ENCODE results near the gene NCS1. TPM values are rescaled to one million over a fixed set of nuclear protein-coding genes. Genes with fewer than 3 reads are reported as not detected.

NCS1 gene
- total RNA-seq, 1 experiment from 2014 or later, result not detected

DNA sequence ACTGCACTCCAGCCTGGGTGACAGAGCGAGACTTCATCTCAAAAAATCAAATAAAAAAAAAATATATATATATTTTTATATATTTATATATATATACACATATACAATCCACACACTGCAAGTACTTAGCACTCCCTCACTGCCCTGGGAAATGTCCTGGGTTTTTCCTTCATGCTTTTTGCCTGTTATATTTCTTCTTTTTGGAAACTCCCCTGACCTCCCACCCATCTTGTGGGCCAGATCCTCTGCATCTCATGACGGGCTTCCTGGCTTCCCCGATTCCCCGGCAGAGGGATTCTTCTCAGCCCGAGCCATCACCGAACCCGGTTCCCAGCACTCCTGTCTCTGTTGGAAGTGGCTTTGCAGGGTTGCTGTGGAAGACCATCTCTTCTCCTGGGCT, 39.5 kb upstream of the NCS1 start:
- H3K9me3 ChIP-seq (ENCODE audit: low read length), result no peaks in the 10 kb centered on the region
- H3K9me2 ChIP-seq (replicated peaks; ENCODE audit: insufficient read depth, low read length), result no peaks in the 10 kb centered on the region
- no peaks in the 10 kb centered on the region for H3K27me3 ChIP-seq (ENCODE audit: low read length)
- H3K36me3 ChIP-seq (ENCODE audit: insufficient read depth, low read length), result peaks cover 2% of the 10 kb centered on the region; the same call in 1 of the 2 replicates
- peaks cover 5% of the 10 kb centered on the region; the same call in 1 of the 2 replicates for H3K4me1 ChIP-seq (ENCODE audit: low read length)
- no peak overlapping the region for H3K4me3 ChIP-seq (ENCODE audit: low read length)
- no peak for DNase-seq
- H3K79me2 ChIP-seq (ENCODE audit: low read length), result no peaks in the 10 kb centered on the region
- no peak overlapping the region for H3K4me2 ChIP-seq (ENCODE audit: low read depth, low read length, poor library complexity, severe bottlenecking)
- H2AFZ ChIP-seq (ENCODE audit: low read length), result no peak overlapping the region
- H3K27ac ChIP-seq (ENCODE audit: low read length), result no peak overlapping the region
- no peak overlapping the region for H3K9ac ChIP-seq (ENCODE audit: low read length)
- no peaks in the 10 kb centered on the region for H4K20me1 ChIP-seq (ENCODE audit: insufficient read depth, low read depth, low read length)

DNA sequence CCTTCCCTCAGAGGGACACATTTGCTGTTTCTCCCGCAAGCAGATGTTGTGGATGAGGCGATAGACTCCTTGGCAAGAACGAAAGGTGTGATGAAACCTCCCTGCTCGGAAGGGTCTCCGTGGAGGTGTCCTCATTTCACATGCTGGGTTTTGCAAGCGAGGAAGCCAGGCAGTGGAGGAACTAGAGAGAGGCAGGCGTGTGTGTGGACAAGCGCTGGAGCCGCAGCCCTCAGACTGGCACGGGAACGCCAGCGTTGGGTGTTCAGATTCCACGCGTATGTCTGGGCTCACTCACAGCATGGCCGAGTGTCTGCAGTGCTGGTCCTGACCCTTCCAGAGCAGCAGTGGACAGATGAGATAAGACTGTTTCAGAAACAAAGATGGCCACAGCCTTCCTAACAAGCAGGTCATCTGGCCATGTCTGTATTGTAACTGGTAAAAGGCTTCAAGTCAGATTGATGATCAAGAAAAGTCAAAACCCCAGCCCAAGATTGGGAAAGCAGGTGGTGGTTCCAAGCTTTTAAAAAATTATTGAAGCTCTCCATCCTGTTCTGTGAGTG, 35.0 kb upstream of the NCS1 start:
- H3K79me2 ChIP-seq (ENCODE audit: low read length), result no peaks in the 10 kb centered on the region
- no peaks in the 10 kb centered on the region for H3K9me3 ChIP-seq (ENCODE audit: low read length)
- H3K36me3 ChIP-seq (ENCODE audit: insufficient read depth, low read length), result no peaks in the 10 kb centered on the region
- H3K27ac ChIP-seq (ENCODE audit: low read length), result no peak overlapping the region
- H3K9ac ChIP-seq (ENCODE audit: low read length), result no peak overlapping the region
- no peaks in the 10 kb centered on the region for H3K9me2 ChIP-seq (replicated peaks; ENCODE audit: insufficient read depth, low read length)
- H3K4me1 ChIP-seq (ENCODE audit: low read length), result no peaks in the 10 kb centered on the region
- H4K20me1 ChIP-seq (ENCODE audit: insufficient read depth, low read depth, low read length), result no peaks in the 10 kb centered on the region
- H3K27me3 ChIP-seq (ENCODE audit: low read length), result no peaks in the 10 kb centered on the region
- H2AFZ ChIP-seq (ENCODE audit: low read length), result no peak overlapping the region
- DNase-seq, result no peak
- no peak overlapping the region for H3K4me2 ChIP-seq (ENCODE audit: low read depth, low read length, poor library complexity, severe bottlenecking)
- no peak overlapping the region for H3K4me3 ChIP-seq (ENCODE audit: low read length)

GRCh38 chr9:130137641-130138081, 34.5 kb upstream of the NCS1 start:
- Histone ChIP-seq H3K9me2 (replicated peaks; ENCODE audit: insufficient read depth, low read length) (no peaks in the 10 kb centered on the region), H2AFZ (ENCODE audit: low read length) (no peak overlapping the region), H3K27me3 (ENCODE audit: low read length) (no peaks in the 10 kb centered on the region), H3K9ac (ENCODE audit: low read length) (no peak overlapping the region), H3K9me3 (ENCODE audit: low read length) (no peaks in the 10 kb centered on the region), H3K4me1 (ENCODE audit: low read length) (no peaks in the 10 kb centered on the region), H3K4me3 (ENCODE audit: low read length) (no peak overlapping the region), H3K79me2 (ENCODE audit: low read length) (no peaks in the 10 kb centered on the region), H3K4me2 (ENCODE audit: low read depth, low read length, poor library complexity, severe bottlenecking) (no peak overlapping the region), H4K20me1 (ENCODE audit: insufficient read depth, low read depth, low read length) (no peaks in the 10 kb centered on the region), H3K36me3 (ENCODE audit: insufficient read depth, low read length) (no peaks in the 10 kb centered on the region), H3K27ac (ENCODE audit: low read length) (no peak overlapping the region)
- DNase-seq, result no peak

GRCh38 chr9:130138171-130138653, 34.0 kb upstream of the NCS1 start:
- no peaks in the 10 kb centered on the region for H3K36me3 ChIP-seq (ENCODE audit: insufficient read depth, low read length)

DNA sequence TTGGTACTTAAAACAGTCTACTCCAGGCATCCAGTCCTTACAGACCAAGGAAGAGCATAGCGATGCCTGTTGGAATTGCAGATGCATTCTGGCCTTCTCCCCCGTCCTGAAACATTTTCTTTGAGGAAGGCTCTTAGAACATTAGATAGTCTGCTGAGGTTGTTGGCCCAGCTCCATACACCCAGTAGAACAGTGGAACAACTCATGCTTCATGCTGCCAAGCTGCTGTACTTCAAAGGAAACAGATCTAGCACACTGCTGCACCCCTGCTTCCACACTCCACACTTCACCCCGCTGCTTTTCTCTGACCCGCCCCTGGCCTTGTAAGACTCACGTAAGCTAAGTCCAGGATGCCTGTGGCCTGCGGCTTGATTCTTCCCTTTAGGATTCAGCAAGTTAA, 33.4 kb upstream of the NCS1 start:
- Histone ChIP-seq H2AFZ (ENCODE audit: low read length) (no peak overlapping the region), H3K9me3 (ENCODE audit: low read length) (no peaks in the 10 kb centered on the region), H3K4me2 (ENCODE audit: low read depth, low read length, poor library complexity, severe bottlenecking) (no peak overlapping the region), H3K4me1 (ENCODE audit: low read length) (no peaks in the 10 kb centered on the region), H3K9me2 (replicated peaks; ENCODE audit: insufficient read depth, low read length) (no peaks in the 10 kb centered on the region), H3K27ac (ENCODE audit: low read length) (no peak overlapping the region), H3K9ac (ENCODE audit: low read length) (no peak overlapping the region), H4K20me1 (ENCODE audit: insufficient read depth, low read depth, low read length) (no peaks in the 10 kb centered on the region), H3K27me3 (ENCODE audit: low read length) (no peaks in the 10 kb centered on the region), H3K36me3 (ENCODE audit: insufficient read depth, low read length) (no peaks in the 10 kb centered on the region), H3K79me2 (ENCODE audit: low read length) (no peaks in the 10 kb centered on the region), H3K4me3 (ENCODE audit: low read length) (no peak overlapping the region)
- no peak for DNase-seq

More at GRCh38 chr9:130138171-130138653, 34.0 kb upstream of the NCS1 start:
- H3K27me3 ChIP-seq (ENCODE audit: low read length), result no peaks in the 10 kb centered on the region
- H3K4me2 ChIP-seq (ENCODE audit: low read depth, low read length, poor library complexity, severe bottlenecking), result no peak overlapping the region
- H3K4me3 ChIP-seq (ENCODE audit: low read length), result no peak overlapping the region
- no peak overlapping the region for H3K9ac ChIP-seq (ENCODE audit: low read length)
- no peaks in the 10 kb centered on the region for H3K9me3 ChIP-seq (ENCODE audit: low read length)
- no peak overlapping the region for H3K27ac ChIP-seq (ENCODE audit: low read length)
- no peaks in the 10 kb centered on the region for H4K20me1 ChIP-seq (ENCODE audit: insufficient read depth, low read depth, low read length)
- H3K9me2 ChIP-seq (replicated peaks; ENCODE audit: insufficient read depth, low read length), result no peaks in the 10 kb centered on the region
- no peak overlapping the region for H2AFZ ChIP-seq (ENCODE audit: low read length)
- H3K79me2 ChIP-seq (ENCODE audit: low read length), result no peaks in the 10 kb centered on the region
- no peak for DNase-seq
- H3K4me1 ChIP-seq (ENCODE audit: low read length), result no peaks in the 10 kb centered on the region

GRCh38 chr9:130139251-130139650, 33.0 kb upstream of the NCS1 start:
- H3K9me3 ChIP-seq (ENCODE audit: low read length), result no peaks in the 10 kb centered on the region
- no peak overlapping the region for H3K4me3 ChIP-seq (ENCODE audit: low read length)
- no peaks in the 10 kb centered on the region for H3K4me1 ChIP-seq (ENCODE audit: low read length)
- H3K9me2 ChIP-seq (replicated peaks; ENCODE audit: insufficient read depth, low read length), result no peaks in the 10 kb centered on the region
- H3K27me3 ChIP-seq (ENCODE audit: low read length), result no peaks in the 10 kb centered on the region
- H2AFZ ChIP-seq (ENCODE audit: low read length), result no peak overlapping the region
- H3K27ac ChIP-seq (ENCODE audit: low read length), result no peak overlapping the region
- DNase-seq, result no peak
- no peaks in the 10 kb centered on the region for H3K79me2 ChIP-seq (ENCODE audit: low read length)
- no peaks in the 10 kb centered on the region for H4K20me1 ChIP-seq (ENCODE audit: insufficient read depth, low read depth, low read length)
- H3K36me3 ChIP-seq (ENCODE audit: insufficient read depth, low read length), result no peaks in the 10 kb centered on the region
- no peak overlapping the region for H3K9ac ChIP-seq (ENCODE audit: low read length)
- no peak overlapping the region for H3K4me2 ChIP-seq (ENCODE audit: low read depth, low read length, poor library complexity, severe bottlenecking)

DNA sequence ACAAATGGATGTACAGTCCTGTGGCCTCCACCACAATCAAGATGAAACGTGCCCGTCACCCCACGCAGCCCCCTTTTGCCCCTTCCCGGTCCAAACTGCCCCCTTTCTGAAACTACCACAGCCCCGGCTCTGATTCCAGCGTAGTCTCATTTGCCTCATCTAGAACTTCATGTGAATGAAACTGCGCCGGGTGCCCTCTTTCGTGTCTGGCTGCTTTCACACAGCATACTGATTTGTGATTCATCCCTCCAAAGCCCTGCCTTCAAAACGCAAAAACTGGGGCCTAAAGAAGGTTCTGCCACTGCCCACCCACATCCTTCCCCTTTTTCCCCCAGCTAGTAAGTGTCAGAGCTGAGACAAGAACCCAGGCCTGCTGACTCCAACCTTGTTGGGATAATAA, 31.5 kb upstream of the NCS1 start:
- H2AFZ ChIP-seq (ENCODE audit: low read length), result no peak overlapping the region
- no peaks in the 10 kb centered on the region for H3K36me3 ChIP-seq (ENCODE audit: insufficient read depth, low read length)
- H3K9ac ChIP-seq (ENCODE audit: low read length), result no peak overlapping the region
- no peak for DNase-seq
- H4K20me1 ChIP-seq (ENCODE audit: insufficient read depth, low read depth, low read length), result no peaks in the 10 kb centered on the region
- no peak overlapping the region for H3K4me3 ChIP-seq (ENCODE audit: low read length)
- H3K4me2 ChIP-seq (ENCODE audit: low read depth, low read length, poor library complexity, severe bottlenecking), result no peak overlapping the region
- no peak overlapping the region for H3K27ac ChIP-seq (ENCODE audit: low read length)
- H3K9me3 ChIP-seq (ENCODE audit: low read length), result no peaks in the 10 kb centered on the region
- no peaks in the 10 kb centered on the region for H3K4me1 ChIP-seq (ENCODE audit: low read length)
- H3K9me2 ChIP-seq (replicated peaks; ENCODE audit: insufficient read depth, low read length), result no peaks in the 10 kb centered on the region
- no peaks in the 10 kb centered on the region for H3K27me3 ChIP-seq (ENCODE audit: low read length)
- no peaks in the 10 kb centered on the region for H3K79me2 ChIP-seq (ENCODE audit: low read length)

DNA sequence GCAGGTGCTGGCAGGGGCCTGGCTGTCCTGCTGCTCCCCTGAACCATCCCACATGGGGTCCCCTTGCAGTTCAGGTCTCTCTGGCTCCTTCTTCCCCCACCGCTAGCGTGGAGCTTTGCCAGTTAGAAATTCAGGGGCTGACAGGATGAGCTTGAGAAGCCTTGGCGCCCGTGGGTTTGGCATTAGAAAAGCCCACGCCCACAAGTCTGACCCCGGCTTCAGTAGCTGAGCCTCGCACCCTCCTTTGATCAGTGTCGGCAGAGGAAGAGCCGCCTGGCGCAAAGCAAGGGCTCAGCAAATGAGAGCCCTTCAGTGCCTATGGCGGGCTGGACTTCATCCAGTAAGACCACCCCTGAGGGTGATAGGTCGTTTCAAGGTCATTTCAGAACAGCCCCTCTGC, 30.1 kb upstream of the NCS1 start:
- DNase-seq, result no peak
- Histone ChIP-seq H4K20me1 (ENCODE audit: insufficient read depth, low read depth, low read length) (no peaks in the 10 kb centered on the region), H3K36me3 (ENCODE audit: insufficient read depth, low read length) (no peaks in the 10 kb centered on the region), H3K4me1 (ENCODE audit: low read length) (no peaks in the 10 kb centered on the region), H2AFZ (ENCODE audit: low read length) (no peak overlapping the region), H3K9me3 (ENCODE audit: low read length) (no peaks in the 10 kb centered on the region), H3K27ac (ENCODE audit: low read length) (no peak overlapping the region), H3K9me2 (replicated peaks; ENCODE audit: insufficient read depth, low read length) (no peaks in the 10 kb centered on the region), H3K9ac (ENCODE audit: low read length) (no peak overlapping the region), H3K27me3 (ENCODE audit: low read length) (no peaks in the 10 kb centered on the region), H3K79me2 (ENCODE audit: low read length) (no peaks in the 10 kb centered on the region), H3K4me3 (ENCODE audit: low read length) (no peak overlapping the region), H3K4me2 (ENCODE audit: low read depth, low read length, poor library complexity, severe bottlenecking) (no peak overlapping the region)

All from Karpas-422 (cell line).